Measurements from ENCODE around the gene CNTNAP2.

- TF ChIP-seq CTCF (conservative IDR thresholded peaks at IDR 0.05; ENCODE audit: low read depth, low read length) (no peak), CEBPB (IDR thresholded peaks at IDR 0.05; ENCODE audit: low read depth, low read length) (no peak), NFE2L2 (IDR thresholded peaks at IDR 0.05; ENCODE audit: low read depth, low read length) (no peak), POLR2A (IDR thresholded peaks at IDR 0.05; ENCODE audit: low read depth, low read length) (no peak), MXI1 (IDR thresholded peaks at IDR 0.05; ENCODE audit: borderline replicate concordance, low read depth, low read length) (no peak), MAFK (IDR thresholded peaks at IDR 0.05; ENCODE audit: low read depth, low read length) (no peak), MAZ (IDR thresholded peaks at IDR 0.05; ENCODE audit: borderline replicate concordance, low read depth, low read length) (no peak)
Measured at GRCh38 chr7:148327379-148327778, 2210.8 kb downstream of the CNTNAP2 start.
